Suppressor macrophage (primary cell): ENCODE measurements around the gene MAD1L1.

Source experiments
- DNase-seq, 4 experiments: peaks; one replicate each; pipeline ENCODE4 v3.0.0-alpha.2; 2020 to 2022

Gene MAD1L1

DNA sequence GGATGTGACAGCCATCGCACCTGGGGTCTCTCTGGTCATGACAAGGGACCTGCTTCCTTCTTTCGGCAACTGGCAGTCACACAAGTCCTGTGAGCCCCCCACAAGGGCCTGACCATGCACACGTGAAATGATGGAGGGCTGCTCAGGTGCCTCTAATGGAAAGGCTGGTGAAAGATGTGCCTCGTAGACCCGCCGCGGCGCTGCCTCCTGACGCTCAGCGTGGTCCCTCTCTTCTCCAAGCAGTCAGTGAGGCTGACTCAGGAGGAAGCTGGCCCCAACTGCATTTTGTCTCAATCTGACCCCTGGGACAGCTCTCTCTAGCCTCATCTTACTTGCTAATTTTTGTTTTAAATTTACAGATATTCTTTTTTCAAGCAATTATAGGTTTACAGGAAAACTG, 100.9 kb downstream of the MAD1L1 start:
- DNase-seq = no peak

- DNase-seq = no peak
Measured at GRCh38 chr7:2131341-2131740, 101.4 kb downstream of the MAD1L1 start.

- no peak for DNase-seq
Measured at GRCh38 chr7:2130096-2130375, 102.7 kb downstream of the MAD1L1 start.

DNA sequence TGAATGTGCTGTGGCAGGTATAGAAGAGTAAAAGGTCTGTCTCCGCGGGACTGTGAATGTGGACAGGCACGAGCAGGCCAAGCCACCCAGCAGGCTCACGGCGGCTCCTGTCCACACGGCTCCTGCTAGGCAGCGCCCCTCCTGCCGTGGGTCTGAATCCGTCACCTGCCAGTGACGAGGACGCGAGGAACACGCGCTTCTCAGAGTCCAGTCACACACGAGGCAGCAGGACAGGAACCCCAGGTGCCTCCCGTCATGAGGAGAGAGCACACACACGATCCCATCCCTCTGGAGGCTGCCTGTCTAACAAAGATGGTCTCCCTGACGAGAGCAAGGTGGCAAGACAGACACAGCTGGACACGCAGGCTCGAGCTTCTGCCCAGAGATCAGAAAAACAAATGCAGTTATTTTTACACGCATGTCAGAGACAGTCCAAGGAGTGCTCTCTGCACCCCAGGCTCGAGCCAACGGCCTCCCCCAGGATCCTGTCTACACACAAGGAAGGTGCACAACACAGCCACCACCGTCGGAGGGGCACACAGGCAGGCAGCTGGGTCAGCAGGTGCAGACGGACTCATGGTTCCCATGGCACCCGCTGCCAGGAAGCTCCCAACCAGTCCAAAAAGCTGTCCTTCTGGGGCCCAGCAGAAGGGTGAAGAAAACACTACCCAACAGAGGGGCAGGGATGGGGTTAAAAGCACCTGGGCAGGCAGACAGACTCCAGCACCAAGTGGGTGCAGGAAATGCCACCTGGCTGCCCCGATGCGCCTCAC, 103.2 kb downstream of the MAD1L1 start:
- DNase-seq = no peak

- no peak for DNase-seq
Measured at GRCh38 chr7:2128601-2129322, 104.0 kb downstream of the MAD1L1 start.

DNA sequence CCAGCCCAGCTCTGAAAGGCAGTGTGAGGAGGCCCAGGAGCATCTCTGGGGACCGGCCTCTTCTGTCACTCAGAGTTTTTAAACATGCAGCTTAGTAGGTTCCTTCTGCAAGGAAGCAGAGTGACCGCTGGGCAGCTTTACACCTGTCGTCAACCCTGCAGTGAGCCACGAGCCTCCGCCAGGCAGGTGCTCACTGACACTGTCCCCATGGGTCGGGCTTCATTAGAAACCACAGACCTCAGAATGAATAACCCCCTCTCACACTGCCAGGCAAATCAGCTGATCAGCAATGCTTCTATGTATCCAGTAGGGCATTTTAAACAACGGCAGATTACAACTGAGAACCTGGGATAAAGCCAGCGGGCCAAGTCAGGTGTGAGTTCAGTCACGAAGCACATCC, 106.1 kb downstream of the MAD1L1 start:
- DNase-seq = no peak

DNA sequence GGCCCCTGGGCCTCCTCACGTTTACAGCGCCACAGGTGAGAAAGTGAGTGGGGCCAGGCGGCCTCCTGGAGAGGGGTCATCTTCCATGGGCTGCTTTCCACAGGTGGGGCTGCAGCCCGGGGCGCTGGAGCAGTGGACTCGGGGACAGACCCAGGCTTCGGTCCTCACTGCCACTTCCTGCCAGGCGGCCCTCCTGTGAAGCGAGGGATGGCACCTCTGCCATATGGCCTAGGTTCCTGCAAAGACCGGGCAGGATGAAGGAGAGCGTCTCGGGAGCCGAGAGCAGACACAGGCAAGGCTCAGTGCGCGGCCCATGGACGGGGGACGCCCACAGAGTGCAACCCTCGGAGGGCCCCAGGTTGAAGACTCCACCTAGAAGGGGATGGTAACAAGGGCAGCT, 106.8 kb downstream of the MAD1L1 start:
- no peak for DNase-seq

GRCh38 chr7:2124604-2125345, 108.0 kb downstream of the MAD1L1 start:
- no peak for DNase-seq

GRCh38 chr7:2123916-2124315, 108.8 kb downstream of the MAD1L1 start:
- no peak for DNase-seq

DNA sequence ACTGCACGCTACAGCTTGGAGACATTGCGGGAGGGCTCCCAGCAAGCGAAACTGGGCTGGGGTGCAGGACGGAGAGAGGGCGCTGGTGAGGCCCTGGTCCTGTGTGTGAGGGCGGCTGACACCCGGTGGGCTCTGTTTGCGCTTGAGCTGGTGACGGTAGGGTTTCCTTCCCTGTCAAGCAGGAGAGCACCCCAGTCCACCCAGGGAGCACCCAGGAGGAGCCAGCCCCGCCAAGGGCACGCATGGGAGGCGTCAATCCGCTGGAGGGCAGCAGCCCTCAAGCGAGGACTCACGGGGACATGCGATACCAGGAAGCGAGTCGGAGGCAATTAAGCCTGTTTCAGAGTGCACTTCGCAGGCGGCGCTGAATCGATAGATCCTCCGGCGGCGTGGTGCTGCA, 109.4 kb downstream of the MAD1L1 start:
- DNase-seq = no peak

DNA sequence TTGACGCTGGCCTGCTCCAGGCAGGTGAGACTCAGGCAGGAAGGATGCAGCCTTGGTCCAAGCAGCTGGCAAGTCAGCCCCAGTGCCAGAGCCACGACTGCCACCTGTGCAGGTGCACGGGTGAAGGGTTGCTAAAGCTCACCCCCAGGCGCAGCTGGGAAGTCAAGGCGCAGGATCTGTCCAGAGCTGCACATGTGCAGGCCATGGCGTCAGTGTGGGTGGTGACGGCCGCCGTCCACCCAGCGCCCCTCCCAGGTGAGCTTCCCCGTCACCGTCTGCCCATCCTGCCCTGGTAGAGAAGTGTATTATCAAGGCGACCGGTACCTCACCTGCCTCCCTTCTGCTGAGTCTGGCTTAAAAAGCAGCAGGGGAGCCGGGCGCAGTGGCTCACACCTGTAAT, 110.1 kb downstream of the MAD1L1 start:
- DNase-seq = no peak

DNA sequence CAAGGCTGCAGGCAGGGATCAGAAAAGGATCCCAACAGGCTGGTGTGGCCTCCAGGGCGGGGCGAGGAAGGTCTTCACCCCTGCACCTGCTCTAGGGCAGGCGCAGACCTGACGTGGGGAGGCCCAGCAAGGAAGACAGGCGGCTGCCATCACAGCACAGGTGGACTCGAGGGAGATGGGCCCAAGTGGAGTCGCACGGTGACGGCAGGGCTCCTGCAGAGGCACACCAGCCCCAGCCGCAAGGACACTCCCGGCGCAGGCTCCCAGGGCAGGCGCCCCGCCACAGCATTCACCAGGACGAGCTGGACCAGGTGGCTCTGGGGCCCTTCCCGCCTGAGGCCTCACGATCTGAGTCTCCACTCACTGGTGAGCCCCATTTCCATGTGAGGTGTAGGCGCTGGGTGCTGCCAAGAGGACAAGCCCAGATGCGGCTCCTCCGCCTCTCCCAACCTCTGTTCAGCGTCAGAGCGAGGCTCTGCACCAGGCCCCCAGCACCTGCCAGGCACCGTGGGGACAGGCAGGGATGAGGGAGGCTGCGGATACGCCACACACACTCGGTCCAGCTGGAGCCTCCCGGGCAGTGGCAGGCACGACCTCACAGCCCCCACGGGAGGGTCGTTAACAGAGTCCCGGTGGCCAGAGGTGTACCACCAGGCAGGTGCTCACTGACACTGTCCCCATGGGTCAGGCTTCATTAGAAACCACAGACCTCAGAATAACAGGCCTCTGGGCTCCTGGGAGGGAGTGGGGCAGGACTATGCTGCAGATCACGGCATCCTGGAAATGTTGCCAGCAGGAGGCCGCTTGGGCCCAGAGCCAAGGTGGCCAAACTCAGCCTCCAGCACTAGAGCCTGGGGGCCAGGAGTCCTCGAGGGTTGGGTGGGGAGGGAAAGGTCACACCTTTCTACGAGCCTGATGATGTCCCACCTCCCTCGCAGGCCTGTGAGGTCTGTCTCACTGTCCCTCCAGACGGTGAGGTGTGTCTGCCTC, 111.6 kb downstream of the MAD1L1 start:
- no peak for DNase-seq

GRCh38 chr7:2120251-2120660, 112.5 kb downstream of the MAD1L1 start:
- peak in 1 of 4 experiments; percentile 25 for DNase-seq

DNA sequence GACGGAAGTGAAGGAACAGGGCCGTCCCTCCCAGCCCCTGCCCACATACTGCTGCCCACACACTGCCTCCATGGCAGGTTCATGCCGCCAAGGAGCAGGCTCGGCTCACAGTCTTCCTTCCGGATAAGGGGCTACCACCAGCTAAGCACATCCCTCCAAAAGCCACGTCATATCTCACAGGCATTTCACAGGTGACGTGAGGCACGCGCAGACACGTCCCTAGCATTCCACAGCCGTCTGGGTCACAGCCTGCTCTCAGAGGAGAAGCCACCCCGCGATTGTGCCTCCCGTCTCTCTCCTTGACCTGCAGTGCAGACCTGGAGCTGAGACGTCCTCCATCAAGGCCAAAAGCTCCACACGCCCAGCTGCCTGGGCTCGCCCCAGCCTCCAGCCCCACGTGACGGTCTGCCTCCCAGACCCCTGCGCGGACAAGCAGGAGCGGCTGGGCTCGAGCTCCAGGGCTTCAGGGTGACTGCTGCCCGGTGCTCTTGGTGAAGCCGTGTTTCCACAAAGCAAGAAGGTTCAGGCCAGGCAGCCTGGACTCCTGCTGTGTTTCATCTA, 114.0 kb downstream of the MAD1L1 start:
- DNase-seq = no peak

DNA sequence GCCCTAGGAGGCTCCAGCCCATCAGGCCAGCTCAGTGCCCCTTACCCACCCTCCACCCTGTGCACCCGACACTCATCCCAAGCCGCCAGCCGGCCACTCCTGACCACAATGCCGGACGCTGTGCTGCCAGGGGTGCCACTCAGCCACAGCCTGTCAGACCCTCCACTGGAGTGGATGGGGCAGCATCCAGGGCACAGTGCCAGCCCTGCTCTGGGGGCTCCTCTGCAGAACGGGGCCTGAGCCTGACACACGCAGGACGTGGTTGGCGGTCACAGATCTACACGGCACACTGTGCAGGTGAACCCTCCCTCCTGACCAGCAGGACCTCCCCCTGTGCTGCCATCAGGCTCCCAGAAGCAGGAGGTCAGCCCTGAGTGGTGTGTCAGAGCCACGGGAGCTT, 114.7 kb downstream of the MAD1L1 start:
- no peak for DNase-seq

DNA sequence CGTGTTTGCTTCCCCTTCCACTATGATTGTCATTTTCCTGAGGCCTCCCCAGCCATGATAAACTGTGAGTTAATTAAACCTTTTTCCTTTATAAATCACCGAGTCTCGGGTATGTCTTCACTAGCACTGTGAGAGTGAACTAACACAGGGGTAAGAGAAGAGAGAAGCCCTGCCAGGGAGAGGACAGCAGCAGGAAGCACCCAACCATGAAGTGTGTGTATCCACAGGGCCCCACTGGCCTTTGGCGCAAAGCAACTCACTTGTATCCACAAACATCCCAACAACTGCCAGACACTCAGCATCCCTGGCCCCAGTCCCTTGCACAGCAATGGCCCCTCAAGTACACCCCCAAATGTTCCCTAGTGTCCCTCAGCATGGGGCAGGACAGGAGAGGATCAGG, 115.1 kb downstream of the MAD1L1 start:
- no peak for DNase-seq

GRCh38 chr7:2116989-2117591, 115.7 kb downstream of the MAD1L1 start:
- DNase-seq = peak in 1 of 4 experiments; percentile 43

DNA sequence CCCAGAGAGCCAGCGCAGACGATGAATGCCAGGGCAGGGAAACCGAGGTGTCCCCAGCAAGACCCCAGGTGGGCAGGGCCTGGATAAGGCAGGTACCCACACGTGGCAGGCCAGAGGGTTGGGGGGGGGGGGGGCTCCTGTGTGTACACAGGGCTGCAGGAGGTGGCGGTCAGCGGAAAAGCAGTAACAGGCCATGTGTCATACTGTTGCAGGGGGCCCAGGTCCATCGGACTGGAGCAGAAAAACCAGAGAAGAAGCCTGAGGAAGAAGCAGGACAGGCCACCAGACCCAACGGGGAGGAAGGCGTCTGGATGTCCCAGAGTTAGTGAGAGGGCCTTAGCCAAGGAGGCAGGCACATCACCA, 116.3 kb downstream of the MAD1L1 start:
- DNase-seq = no peak

- peak in 3 of 4 experiments; percentile 26 to 42 (median 41) for DNase-seq
Measured at GRCh38 chr7:2115760-2116447, 116.8 kb downstream of the MAD1L1 start.

- no peak for DNase-seq
Measured at GRCh38 chr7:2114926-2115759, 117.6 kb downstream of the MAD1L1 start.
